Neural cell (in vitro differentiated cells): ENCODE data around the gene CDT1. TPM values are rescaled to one million over a fixed set of nuclear protein-coding genes. Genes with fewer than 3 reads are reported as not detected.

ENCODE experiments used
- H2AFZ ChIP-seq: fragments of 200-600, 300-800 bp; sonication (generic), shearing (Covaris generic); 2 replicates; pipeline ENCODE4 v1.6.0; 2014; ENCODE audit warnings: low read depth, mild to moderate bottlenecking, antibody characterized with exemption, low read length, moderate library complexity
- H3F3A ChIP-seq: fragments of 200-600 bp; shearing (Covaris generic); 2 replicates; pipeline ENCODE4 v1.6.1; 2016; ENCODE audit warnings: mild to moderate bottlenecking, moderate library complexity, mixed read lengths, antibody characterized with exemption, low read length; ENCODE audit not compliant: insufficient read depth, poor library complexity, severe bottlenecking
- H3K27ac ChIP-seq: fragments of 200-600, 300-800 bp; sonication (generic), shearing (Covaris generic); 2 replicates; pipeline ENCODE4 v1.5.1; 2014; ENCODE audit warnings: mild to moderate bottlenecking, low read length, moderate library complexity
- H3K27me3 ChIP-seq: fragments of 300-800, 200-600 bp; sonication (generic), shearing (Covaris generic); 2 replicates; pipeline ENCODE4 v1.6.0; 2014; ENCODE audit warnings: mild to moderate bottlenecking, low read depth, low read length, moderate library complexity; ENCODE audit not compliant: insufficient read depth
- H3K36me3 ChIP-seq: fragments of 300-800, 200-600 bp; sonication (generic), shearing (Covaris generic); 2 replicates; pipeline ENCODE4 v1.5.1; 2014; ENCODE audit warnings: mild to moderate bottlenecking, antibody characterized with exemption, low read length, moderate library complexity; ENCODE audit not compliant: insufficient read depth
- H3K4me2 ChIP-seq: fragments of 300-800, 200-600 bp; sonication (generic), shearing (Covaris generic); 2 replicates; pipeline ENCODE4 v1.6.0; 2014; ENCODE audit warnings: mild to moderate bottlenecking, low read length
- H3K4me3 ChIP-seq: fragments of 300-800, 200-600 bp; sonication (generic), shearing (Covaris generic); 2 replicates; pipeline ENCODE4 v1.5.1; 2014; ENCODE audit warnings: mild to moderate bottlenecking, low read length, moderate library complexity
- H3K79me2 ChIP-seq: fragments of 200-600 bp; shearing (Covaris generic); replicated peaks from 2 replicates; pipeline ENCODE4 v1.6.0; 2014; ENCODE audit warnings: mild to moderate bottlenecking, low read length, moderate library complexity; ENCODE audit not compliant: insufficient read depth
- H3K9ac ChIP-seq: fragments of 300-800, 200-600 bp; sonication (generic), shearing (Covaris generic); 2 replicates; pipeline ENCODE4 v1.6.1; 2016; ENCODE audit warnings: mild to moderate bottlenecking, low read length, mixed read lengths
- H3K9me2 ChIP-seq: fragments of 200-600 bp; shearing (Covaris generic); 2 replicates; pipeline ENCODE4 v1.6.1; 2016; ENCODE audit warnings: mild to moderate bottlenecking, low read length, mixed read lengths; ENCODE audit not compliant: insufficient read depth
- H3K9me3 ChIP-seq: fragments of 200-600, 300-800 bp; sonication (generic), shearing (Covaris generic); 2 replicates; pipeline ENCODE4 v1.6.1; 2016; ENCODE audit warnings: mild to moderate bottlenecking, mixed run types, low read length, moderate library complexity, mixed read lengths
- H4K20me1 ChIP-seq: fragments of 200-600 bp; shearing (Covaris generic); 2 replicates; pipeline ENCODE4 v1.6.1; 2016; ENCODE audit warnings: mild to moderate bottlenecking, mixed run types; ENCODE audit not compliant: insufficient read depth
- EP300 ChIP-seq: fragments of 450-650 bp; conservative IDR thresholded peaks from 2 replicates; pipeline ENCODE4 v1.6.1; 2014; ENCODE audit warnings: antibody characterized with exemption, mild to moderate bottlenecking, moderate library complexity; ENCODE audit not compliant: poor library complexity, severe bottlenecking
- EZH2 ChIP-seq: fragments of 200-600, 300-800 bp; shearing (Covaris generic), sonication (generic); IDR thresholded peaks from 2 replicates; pipeline ENCODE4 v1.6.1; 2014; ENCODE audit warnings: antibody characterized with exemption, low read length, borderline replicate concordance, mild to moderate bottlenecking; ENCODE audit not compliant: insufficient read depth, poor library complexity, severe bottlenecking
- MXI1 ChIP-seq: fragments of 450-650 bp; conservative IDR thresholded peaks from 2 replicates; pipeline ENCODE4 v1.6.1; 2014; ENCODE audit warnings: antibody characterized with exemption, mild to moderate bottlenecking; ENCODE audit not compliant: poor library complexity, severe bottlenecking
- POLR2AphosphoS5 ChIP-seq: IDR thresholded peaks from 2 replicates; pipeline ENCODE4 v1.6.1; 2012
- RAD21 ChIP-seq: fragments of 450-650 bp; conservative IDR thresholded peaks from 2 replicates; pipeline ENCODE4 v1.6.1; 2014; ENCODE audit warnings: antibody characterized with exemption, mild to moderate bottlenecking, moderate library complexity
- SMC3 ChIP-seq: fragments of 450-650 bp; conservative IDR thresholded peaks from 2 replicates; pipeline ENCODE4 v1.6.1; 2014; ENCODE audit warnings: antibody characterized with exemption, mild to moderate bottlenecking, moderate library complexity; ENCODE audit not compliant: poor library complexity
- TAF1 ChIP-seq: IDR thresholded peaks from 2 replicates; pipeline ENCODE4 v1.6.1; 2012; ENCODE audit warnings: low read depth
- polyA plus RNA-seq: library from polyadenylated mRNA; depleted of rRNA; stranded (reverse); fragments of >200 nt; gene quantifications from 2 replicates; pipeline ENCODE4 v1.2.3, GENCODE V29; 2014
- TF ChIP-seq, protein P1 (sequence below): IDR thresholded peaks from 2 replicates; pipeline ENCODE4 v1.6.1; 2012; ENCODE audit warnings: borderline replicate concordance
- TF ChIP-seq, protein P2 (sequence below): fragments of 450-650 bp; IDR thresholded peaks from 2 replicates; pipeline ENCODE4 v1.5.1; 2014; ENCODE audit warnings: antibody characterized with exemption, mild to moderate bottlenecking, moderate library complexity; ENCODE audit not compliant: poor library complexity, severe bottlenecking

The CDT1 gene
- polyA plus RNA-seq, 1 donor from 2014 or later = 1.0 TPM

DNA sequence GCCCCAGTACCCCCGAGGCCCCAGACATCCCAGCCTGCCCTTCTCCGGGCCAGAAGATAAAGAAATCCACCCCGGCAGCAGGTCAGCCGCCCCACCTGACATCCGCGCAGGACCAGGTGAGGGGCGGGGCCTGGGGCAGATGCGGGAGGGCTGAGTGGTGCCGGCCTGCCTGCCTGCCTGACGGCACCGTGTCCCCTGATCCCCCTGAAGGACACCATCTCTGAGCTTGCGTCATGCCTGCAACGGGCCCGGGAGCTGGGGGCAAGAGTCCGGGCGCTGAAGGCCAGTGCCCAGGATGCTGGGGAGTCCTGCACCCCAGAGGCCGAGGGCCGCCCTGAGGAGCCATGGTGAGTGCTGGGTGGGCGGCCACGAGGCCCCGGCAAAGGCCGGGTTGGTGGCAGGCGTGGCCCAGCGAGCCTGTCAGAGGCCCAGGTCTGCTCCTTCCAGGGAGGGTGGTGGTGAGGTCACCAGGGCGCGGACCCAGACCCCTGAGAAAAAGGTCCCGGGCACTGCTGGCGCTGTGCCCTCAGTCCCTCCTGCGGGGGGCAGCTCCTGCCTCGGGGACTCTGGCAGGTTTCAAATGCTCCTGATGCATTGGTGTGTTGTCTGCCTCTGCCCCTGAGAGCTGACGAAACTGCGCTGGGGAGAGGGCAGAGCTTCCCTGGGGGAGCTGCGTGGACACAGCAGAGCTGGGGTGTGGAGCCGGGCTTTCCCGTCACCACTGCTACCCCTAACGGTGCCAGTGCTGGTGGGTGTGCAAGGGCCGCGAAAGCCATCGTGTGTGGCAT lies 1.2 kb downstream of the CDT1 start:
- no peak for TF ChIP-seq EZH2
- no peak for TF ChIP-seq SMC3
- TF ChIP-seq, protein P1, sequence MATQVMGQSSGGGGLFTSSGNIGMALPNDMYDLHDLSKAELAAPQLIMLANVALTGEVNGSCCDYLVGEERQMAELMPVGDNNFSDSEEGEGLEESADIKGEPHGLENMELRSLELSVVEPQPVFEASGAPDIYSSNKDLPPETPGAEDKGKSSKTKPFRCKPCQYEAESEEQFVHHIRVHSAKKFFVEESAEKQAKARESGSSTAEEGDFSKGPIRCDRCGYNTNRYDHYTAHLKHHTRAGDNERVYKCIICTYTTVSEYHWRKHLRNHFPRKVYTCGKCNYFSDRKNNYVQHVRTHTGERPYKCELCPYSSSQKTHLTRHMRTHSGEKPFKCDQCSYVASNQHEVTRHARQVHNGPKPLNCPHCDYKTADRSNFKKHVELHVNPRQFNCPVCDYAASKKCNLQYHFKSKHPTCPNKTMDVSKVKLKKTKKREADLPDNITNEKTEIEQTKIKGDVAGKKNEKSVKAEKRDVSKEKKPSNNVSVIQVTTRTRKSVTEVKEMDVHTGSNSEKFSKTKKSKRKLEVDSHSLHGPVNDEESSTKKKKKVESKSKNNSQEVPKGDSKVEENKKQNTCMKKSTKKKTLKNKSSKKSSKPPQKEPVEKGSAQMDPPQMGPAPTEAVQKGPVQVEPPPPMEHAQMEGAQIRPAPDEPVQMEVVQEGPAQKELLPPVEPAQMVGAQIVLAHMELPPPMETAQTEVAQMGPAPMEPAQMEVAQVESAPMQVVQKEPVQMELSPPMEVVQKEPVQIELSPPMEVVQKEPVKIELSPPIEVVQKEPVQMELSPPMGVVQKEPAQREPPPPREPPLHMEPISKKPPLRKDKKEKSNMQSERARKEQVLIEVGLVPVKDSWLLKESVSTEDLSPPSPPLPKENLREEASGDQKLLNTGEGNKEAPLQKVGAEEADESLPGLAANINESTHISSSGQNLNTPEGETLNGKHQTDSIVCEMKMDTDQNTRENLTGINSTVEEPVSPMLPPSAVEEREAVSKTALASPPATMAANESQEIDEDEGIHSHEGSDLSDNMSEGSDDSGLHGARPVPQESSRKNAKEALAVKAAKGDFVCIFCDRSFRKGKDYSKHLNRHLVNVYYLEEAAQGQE = no peak
- TF ChIP-seq RAD21 = no peak
- Histone ChIP-seq H3K36me3 (no peaks in the 10 kb centered on the region), H4K20me1 (no peaks in the 10 kb centered on the region), H3K27ac (no peak overlapping the region), H3K27me3 (no peaks in the 10 kb centered on the region), H3K9me3 (no peaks in the 10 kb centered on the region), H3K4me3 (peak overlapping the region; percentile 70), H3K4me2 (no peak overlapping the region), H3K9ac (peak overlapping the region; percentile 34), H2AFZ (no peak overlapping the region), H3K9me2 (no peaks in the 10 kb centered on the region), H3F3A (no peaks in the 10 kb centered on the region), H3K79me2 (peaks cover 7% of the 10 kb centered on the region)

DNA sequence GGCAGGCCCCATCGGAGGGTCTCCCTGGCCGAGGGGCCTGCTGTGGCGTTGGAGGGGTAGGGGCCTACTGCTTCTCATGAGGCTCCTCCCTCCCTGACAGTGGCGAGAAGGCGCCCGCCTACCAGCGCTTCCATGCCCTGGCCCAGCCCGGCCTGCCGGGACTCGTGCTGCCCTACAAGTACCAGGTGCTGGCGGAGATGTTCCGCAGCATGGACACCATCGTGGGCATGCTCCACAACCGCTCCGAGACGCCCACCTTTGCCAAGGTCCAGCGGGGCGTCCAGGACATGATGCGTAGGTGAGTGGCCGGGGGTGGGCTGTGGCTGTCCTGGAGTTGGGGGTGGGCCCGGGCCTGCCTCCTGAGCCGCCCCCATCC lies 1.7 kb downstream of the CDT1 start:
- Histone ChIP-seq H3F3A (no peaks in the 10 kb centered on the region), H3K36me3 (no peaks in the 10 kb centered on the region), H3K27me3 (no peaks in the 10 kb centered on the region), H2AFZ (no peak overlapping the region), H3K9me3 (no peaks in the 10 kb centered on the region), H3K4me3 (no peak overlapping the region), H3K4me2 (no peak overlapping the region), H3K9ac (no peak overlapping the region), H3K27ac (no peak overlapping the region), H3K9me2 (no peaks in the 10 kb centered on the region), H3K79me2 (peaks cover 7% of the 10 kb centered on the region), H4K20me1 (no peaks in the 10 kb centered on the region)
- TF ChIP-seq, protein P1 = no peak
- no peak for TF ChIP-seq RAD21
- no peak for TF ChIP-seq POLR2AphosphoS5
- TF ChIP-seq TAF1 = no peak
- no peak for TF ChIP-seq MXI1
- no peak for TF ChIP-seq EP300
- TF ChIP-seq, protein P2, sequence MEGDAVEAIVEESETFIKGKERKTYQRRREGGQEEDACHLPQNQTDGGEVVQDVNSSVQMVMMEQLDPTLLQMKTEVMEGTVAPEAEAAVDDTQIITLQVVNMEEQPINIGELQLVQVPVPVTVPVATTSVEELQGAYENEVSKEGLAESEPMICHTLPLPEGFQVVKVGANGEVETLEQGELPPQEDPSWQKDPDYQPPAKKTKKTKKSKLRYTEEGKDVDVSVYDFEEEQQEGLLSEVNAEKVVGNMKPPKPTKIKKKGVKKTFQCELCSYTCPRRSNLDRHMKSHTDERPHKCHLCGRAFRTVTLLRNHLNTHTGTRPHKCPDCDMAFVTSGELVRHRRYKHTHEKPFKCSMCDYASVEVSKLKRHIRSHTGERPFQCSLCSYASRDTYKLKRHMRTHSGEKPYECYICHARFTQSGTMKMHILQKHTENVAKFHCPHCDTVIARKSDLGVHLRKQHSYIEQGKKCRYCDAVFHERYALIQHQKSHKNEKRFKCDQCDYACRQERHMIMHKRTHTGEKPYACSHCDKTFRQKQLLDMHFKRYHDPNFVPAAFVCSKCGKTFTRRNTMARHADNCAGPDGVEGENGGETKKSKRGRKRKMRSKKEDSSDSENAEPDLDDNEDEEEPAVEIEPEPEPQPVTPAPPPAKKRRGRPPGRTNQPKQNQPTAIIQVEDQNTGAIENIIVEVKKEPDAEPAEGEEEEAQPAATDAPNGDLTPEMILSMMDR = no peak
- TF ChIP-seq EZH2 = no peak
- TF ChIP-seq SMC3 = no peak
